NCI-H1436 treated with DMSO at 0.1 percent for 48 hours (cell line): ENCODE measurements around the gene OBP2A.
"Not testable (repeated sequence)": the region's sequence is repeated elsewhere in the genome, so short reads cannot be mapped to it uniquely, and the experiment has no call there.

Experiments
- DNase-seq: peaks from one replicate; lab custom pipeline; 2025; lab: John Stamatoyannopoulos, UW

Gene OBP2A

DNA sequence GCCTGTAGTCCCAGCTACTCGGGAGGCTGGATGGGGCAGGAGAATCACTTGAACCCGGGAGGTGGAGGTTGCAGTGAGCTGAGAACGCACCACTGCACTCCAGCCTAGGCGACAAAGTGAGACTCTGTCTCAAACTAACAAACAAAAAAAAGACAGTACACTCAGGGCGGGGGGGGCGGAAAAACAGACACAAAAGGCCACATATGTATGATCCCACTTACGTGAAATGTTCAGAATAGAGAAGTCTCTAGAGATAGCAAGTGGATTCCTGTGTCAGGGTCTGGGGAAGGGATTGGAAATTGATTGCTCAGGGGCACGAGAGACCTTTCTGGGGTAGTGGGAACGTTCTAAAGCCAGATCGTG, 33.7 kb upstream of the OBP2A start:
- no peak for DNase-seq

DNA sequence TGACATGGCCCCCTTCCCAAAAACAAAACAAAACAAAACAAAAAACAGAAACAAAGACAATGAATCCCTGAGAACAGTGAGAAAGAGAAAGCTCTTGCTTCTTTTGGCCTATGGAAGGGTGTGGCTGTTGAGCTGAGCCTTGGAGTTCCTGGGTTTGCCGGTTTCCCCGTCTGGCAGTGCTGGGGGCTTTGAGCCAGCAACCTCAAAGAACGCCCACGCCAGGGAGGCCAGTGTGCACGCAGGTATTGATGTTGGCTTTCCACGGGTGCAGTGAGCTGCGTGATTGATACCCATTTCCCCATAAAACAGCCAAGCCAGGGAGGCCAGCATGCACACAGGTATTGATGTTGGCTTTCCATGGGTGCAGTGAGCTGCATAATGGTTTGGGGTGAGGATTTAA, 33.0 kb upstream of the OBP2A start:
- no peak for DNase-seq

DNA sequence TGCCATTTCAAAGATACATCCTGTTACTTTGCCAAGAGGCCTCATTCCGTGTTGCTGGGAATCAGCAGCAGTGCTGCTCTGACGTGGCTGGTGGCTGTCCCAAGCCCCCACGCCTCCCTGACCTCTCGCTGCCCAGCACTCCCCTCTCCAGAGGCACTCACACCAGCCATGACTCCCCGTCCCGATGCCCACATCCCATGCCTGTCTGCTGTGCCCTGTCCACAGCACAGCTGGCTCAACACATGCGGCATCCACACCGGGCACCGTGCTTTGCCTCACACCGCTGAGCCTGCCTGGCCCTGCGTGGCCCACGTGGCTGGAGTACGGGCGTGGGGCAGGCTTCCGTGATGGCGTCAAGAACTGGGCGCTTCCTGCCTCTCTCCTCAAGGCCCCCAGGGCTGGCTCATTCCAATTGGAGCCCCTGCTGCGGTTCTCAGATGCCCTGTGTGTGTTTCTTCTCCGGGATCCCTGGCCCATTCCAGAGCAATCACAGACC, 32.5 kb upstream of the OBP2A start:
- DNase-seq = no peak

DNA sequence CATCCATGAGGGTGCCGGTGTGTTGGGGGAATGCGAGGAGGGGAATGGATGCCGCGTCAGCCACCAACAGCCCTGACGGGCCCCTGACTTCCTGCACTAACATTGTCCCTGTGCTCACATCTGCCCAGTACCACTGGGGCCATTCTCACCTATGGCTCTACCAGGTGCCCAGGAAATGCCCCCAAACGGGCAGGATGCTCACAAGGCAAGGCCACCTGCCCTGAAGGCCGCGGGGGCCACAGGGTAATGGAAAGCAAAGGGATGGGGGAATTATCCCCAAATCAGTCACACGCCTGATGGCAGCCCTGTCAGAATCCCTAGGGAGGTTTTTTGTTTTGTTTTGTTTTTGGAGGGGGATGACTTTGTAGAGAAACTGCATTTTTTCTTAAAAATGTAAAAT, 32.0 kb upstream of the OBP2A start:
- not testable (repeated sequence) for DNase-seq

DNA sequence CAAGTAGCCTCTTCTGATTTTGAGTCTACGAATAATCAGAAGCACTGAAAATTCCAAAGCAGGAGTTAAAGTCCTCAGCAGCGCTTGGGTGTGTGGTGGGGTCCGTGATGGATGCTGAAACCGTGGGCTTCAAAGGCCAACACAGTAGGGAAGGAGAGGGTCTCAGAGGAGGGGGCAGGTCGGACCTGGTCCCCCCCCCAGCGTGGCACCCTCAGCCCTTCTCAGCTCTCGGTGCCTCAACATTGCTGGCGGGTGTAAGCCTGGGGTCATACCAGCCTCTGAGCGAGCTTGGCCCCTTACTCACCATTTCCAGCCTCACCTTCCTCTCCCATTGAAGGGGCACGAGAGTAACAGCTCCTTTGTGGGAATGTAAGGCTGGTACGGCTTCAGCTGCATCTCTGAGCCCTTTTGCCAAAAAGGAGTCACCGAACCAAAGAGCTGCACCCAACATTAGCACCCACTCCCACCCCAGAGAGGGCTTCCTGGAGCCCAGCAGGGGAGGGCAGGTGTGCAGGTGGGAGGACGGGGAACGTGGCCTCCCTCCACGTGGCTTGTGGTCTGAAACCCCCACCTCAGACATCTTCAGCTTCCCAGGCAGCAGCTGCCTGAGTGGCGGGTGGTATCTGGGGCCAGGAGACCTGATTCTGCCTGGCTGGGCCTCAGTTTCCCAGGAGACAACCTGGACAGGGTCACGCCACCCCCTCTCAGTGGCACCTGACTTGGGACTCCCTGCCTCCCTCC, 31.4 kb upstream of the OBP2A start:
- DNase-seq = no peak

DNA sequence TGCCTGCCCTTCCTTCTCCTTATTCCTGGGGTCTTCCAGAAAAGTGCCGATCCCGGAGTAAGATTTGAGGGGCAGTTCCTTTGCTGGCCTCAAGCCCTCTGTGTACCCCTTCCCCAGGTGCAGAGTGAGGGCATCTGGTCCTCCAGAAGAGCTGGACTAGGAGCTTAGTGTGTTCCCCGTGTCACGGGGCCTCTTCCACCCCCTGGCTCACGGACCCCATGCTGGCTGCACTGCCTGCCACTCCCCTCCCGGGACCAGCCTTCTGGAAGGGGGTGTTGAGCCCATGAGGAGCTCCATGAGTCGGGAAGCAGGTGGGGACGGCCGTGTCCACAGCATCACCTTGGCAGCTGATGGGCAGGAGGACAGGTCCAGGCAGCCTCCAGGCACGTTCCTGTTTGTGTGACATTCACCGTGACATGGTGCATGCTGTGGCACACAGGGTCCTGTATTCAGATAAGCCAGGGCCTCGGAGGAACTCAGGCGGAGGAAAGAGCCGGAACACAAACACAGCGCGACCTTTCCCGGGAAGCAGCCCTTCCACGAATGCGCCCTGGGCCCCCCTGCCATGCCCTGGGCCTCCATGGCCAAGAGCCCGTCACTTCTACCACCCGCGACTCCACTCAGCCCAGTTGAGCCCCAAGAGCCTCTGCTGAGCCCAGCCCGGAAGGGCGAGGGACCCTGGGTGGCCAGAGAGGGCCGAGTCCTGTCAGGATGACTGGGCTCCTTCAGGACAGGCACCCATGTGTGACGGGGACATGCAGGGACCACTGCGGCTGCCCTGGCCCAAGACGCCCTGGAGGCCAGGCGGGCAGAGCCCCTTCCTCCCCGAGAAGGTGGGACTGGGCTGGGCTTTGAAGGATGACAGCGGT, 30.6 kb upstream of the OBP2A start:
- no peak for DNase-seq

DNA sequence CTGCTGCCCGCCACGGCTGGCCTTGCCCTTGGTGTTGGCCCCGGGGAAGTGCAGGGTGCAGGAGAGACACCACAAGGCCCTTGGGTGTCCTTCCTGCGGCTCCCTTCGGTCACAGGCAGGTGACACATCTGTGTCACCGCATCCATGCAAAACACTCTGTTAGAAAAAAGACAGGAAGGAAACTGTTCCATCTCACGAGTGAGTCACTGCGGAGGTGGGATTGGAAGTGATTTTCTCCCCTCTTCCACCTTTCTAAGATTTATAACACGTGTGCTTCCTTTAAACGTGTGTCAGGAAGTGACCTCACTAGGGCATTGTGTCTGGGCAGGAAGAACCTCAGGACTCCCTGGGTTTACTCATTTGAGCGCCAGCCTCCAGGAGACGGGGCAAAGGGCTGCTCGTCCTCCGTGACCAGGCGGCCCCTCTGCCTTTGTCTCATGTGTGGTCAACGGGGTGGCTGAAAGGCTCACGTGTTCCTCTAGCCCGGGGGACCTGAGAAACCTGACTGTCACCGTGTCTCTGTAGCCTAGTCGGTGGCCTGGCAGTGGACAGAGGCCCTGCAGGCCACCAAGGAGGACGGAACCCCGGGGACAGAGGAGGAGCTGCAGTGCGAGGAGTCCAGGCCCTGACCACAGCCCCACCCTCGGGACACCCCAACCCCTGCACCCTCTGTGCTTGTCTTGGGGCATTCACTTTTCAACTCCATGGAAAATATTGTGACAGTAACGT, 29.6 kb upstream of the OBP2A start:
- no peak for DNase-seq

DNA sequence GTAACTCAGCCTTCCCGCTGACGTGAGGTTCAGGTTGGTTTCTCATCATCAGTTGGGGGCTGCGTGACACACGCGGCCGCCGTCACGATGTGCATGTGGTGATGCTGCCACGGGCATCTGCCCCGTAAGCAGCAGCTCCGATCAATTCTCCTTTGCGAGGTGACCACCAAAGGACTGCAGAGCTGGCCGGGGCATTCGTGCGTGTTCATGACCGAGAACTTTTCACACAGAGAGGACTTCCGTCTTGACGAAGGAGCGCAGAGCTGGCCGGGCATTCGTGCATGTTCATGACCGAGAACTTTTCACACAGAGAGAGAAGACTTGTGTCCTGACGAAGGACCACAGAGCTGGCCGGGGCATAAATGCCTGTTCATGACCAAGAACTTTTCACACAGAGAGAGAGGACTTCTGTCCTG, 28.5 kb upstream of the OBP2A start:
- no peak for DNase-seq

DNA sequence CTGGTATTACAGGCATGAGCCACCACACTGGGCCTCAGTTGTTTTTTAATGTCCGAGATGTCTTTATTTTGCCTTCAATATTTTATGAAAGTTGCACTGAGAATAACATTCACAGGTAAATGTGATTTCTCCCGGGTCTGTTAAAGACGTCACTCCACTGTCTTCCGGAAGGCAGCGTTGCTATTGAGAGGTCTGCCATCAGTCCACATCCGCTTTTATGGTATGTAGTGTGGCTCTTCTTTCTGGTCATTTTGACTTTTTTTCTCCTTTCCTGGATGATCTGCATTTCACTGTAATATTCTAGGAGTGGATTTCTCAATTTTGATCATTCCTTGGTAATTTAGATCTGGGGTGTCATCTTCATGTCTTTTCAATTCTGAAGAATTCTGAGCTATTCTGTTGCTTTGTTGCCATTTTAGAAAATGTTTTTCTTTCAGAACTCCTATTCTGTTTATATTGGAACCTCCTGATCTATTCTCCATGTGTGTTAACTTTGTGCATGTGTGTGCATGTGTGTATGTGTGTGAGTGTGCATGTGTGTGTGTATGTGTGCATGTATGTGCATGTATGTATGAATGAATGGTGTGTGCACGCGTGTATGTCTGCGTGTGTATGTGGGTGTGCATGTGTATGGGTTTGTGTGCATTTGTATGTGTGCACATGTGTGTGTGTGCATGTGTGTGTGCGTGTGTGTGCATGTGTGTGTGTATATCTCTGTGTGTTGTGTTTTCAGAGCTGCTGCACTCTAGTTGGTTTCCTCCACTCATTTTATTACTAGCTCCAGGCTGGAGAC, 26.6 kb upstream of the OBP2A start:
- DNase-seq = no peak

DNA sequence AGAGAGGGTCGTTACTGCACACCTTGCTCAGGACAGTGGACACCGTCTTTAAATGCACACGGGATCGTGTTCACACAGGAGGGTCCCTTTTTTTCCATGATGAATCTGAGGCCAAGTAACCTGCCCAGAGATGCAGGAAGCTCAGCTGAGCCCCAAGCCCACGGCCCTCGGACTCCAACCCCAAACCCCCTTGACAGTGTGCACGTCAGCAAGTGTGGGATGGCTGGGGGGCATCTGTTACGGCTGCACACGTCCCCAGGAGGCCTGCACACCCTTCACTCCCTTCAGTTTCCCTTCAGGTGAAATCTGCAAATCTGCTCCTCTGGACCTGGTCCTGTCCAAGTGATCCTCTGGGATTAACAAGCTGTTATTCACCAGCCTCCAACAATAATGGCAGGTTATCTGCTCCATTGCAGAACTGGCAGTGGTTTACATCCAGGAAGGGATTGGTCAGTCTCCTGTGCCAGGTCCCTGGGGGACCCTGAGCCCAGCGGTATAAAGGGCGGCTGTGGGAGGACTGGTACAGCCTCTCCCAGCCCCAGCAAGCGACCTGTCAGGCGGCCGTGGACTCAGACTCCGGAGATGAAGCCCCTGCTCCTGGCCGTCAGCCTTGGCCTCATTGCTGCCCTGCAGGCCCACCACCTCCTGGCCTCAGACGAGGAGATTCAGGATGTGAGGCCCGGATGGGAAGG, 24.9 kb upstream of the OBP2A start, which contains the start of gene LCN1:
LCN1 (plus strand) TSS at position 525 of the 692 bp plus-strand sequence; CDS start at position 583, 58 bp downstream.
- no peak for DNase-seq

DNA sequence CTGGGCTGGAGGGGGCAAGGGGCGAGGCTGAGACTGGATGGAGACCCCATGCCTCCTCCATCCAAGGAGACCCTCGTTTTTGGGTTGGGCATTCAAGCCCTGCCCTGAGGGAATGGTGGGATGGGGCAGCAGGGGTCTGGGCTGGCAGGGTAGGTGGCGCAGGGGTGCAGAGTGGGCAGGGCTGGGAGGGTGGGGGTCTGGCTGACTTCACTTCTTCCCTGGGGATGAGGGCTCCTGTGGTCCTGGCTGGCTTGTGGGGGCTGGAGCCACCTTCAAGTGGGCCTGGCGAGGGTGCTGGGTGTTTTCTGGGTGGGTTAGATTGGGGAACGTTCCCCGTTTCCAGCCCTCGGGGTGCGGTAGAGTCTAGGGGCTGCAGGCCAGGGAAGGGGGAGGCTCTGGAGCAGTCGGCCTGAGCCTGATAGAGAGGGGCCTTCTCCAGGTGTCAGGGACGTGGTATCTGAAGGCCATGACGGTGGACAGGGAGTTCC, 24.3 kb upstream of the OBP2A start:
- DNase-seq = no peak

DNA sequence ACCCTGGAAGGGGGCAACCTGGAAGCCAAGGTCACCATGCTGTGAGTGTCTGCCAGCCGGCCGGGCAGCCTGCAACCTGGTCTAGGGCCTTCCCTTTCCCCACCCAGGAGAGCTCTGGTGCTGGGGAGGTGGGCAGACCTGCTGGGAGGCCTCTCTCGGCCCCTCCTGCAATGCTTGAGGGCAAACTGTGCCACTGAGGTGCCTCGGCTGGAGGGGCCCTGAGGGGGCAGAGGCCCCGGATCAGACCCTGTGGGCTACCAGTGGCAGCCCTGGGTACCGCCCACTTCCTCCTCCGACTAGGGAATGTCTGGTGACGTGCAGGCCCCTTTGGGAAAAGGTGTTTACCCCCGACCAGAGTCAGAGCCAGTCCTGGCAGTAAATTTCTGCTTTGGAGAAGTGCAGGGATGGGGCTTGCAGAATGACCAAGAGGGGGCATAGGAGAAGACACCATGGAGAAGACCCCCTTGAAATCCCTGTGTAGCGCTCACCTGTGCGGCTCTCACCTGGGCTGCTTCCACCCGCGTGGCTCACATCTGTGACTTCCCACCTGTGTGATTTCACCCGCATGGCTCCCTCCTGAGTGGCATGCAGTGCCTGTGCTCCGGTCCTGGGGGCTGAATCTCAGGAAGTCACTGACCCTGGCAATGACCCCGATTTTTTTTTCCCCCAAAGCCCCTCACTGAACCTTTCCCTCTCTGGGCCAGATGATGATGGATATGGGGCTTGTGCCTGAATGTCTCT, 23.6 kb upstream of the OBP2A start:
- DNase-seq = no peak

DNA sequence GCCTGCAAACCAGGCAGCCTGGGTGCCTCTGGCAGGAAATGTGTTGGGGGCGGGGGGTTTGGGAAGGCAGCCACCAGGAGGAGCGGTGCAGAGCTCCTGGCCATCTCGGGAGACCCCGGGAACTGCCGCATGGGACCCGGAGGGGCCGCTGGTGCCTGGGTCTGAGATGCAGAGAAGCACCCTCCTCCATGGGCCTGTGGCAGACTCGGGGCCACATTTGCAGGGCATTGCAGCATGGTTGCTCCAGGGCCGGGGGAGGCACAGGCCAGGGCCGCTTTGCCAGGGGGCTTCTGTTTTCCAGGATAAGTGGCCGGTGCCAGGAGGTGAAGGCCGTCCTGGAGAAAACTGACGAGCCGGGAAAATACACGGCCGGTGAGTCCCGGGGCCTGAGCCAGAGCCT, 23.0 kb upstream of the OBP2A start:
- DNase-seq = no peak

DNA sequence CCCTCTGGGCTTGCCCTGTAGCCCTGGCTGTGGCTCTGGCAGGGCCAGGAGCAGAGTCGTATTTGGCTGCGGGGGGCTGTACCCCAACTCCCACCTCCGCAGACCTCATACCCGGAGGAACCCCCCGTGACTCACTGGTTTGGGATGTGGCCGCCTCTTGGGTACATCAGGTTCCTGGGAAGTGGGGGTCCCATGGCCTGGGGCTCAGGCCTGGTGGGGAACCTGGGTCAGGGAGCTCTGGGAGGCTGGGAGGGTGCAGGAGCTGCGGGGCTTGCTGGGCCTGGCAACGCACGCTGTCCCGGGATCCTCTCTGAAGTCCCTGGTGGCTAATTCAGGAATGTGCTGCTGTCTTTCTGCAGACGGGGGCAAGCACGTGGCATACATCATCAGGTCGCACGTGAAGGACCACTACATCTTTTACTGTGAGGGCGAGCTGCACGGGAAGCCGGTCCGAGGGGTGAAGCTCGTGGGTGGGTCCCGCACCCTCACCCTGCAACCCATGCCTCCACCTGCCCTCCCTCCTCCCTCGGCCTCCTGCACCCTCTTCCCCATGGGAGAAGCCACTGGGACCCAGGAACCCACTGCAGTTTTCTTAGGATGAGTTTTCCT, 22.3 kb upstream of the OBP2A start:
- no peak for DNase-seq

DNA sequence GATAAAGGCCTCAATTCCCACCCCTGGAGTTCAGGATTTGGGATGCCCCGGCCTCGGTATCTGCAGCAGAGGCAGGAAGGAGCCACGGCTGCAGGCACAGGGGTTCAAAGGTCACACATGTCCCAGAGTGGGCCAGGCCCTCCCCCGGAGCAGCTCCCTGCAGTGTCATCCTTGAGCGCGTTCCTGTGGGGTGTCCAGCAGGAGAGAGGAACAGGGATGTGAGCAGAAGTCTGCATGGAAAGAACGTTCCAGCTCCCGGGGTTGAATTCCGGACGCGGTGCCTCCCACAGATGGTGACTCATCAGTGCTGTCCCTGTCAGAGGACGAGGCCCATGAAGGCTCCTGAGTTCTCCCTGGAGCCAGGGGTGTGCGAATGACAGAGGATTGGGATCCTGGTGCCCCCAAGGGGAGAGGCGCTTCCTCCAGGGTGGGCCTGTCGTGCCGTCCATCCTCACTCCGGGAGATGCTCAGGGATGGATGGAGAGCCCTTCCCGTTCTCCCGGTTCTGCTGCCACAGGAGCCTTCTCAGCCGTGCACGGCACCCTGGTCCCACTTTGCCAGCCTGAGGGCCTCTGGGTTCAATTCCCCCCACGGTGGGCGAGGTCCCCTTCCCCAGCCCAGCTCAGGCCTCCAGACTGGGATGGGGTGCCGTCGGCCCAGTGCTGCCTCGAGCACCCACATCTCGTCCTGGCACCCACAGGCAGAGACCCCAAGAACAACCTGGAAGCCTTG, 21.6 kb upstream of the OBP2A start:
- no peak for DNase-seq

DNA sequence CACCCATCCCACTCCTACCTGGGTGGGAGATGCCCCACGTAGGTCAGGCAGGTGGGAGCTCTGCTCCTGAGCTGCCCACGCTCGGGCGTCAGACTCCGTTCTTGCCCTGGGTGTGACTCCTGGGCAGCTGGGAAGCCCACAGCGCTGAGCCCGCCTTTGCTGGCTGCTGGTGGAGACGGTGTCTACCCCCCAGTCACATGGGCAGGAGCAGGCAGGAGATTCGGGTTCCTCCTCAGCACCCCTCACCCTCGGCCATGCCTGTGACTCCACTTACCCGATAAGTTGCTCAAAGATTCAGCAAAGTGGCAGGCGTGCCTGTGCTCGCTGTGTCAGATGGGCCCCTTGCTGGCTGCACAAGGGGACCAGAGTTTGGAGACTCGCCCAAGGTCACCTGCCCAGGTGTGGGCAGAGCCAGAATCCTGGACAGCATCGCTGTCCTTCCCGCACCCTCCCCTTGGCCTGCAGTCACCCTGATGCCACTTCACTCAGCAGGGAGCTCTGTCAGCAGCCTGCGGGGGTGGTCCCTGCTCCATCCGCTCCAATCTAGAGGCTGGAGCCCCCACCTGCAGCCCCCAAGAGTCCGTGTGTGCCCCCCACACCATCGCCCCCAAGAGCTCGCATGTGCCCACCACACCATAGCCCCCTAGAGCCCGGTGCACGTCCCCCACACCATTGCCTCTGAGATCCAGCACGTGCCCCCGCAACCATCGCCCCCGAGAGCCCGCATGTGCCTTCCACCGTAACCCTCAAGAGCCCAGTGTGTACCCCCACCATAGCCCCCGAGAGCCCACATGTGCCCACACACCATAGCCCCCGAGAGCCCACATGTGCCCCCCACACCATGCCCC, 20.5 kb upstream of the OBP2A start:
- DNase-seq = no peak

DNA sequence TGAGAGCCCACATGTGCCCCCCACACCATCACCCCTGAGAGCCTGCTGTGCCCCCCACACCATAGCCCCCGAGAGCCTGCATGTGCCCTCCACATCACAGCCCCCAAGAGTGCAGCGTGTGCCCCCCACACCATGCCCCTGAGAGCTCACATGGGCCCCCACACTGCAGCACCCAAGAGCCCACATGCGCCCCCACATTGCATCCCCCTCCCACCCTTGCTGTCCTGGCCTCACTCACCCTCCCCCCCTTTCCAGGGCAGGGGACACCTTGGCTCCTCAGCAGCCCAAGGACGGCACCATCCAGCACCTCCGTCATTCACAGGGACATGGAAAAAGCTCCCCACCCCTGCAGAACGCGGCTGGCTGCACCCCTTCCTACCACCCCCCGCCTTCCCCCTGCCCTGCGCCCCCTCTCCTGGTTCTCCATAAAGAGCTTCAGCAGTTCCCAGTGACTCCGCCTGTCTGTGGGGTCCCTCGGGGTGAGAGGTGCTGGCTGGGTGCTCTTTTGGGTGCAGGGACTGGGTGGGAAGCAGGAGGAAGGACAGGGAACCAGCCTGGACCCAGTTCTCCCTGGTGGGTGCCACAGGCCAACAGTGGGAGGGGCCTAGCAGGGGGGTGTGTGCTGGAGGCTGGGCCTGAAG, 19.7 kb upstream of the OBP2A start:
- DNase-seq = no peak
